ENCODE results near the gene MYO15B.
"Not testable (repeated sequence)": the region's sequence is repeated elsewhere in the genome, so short reads cannot be mapped to it uniquely, and the experiment has no call there.

MYO15B gene

GRCh38 chr17:75576661-75577060 lies 10.9 kb upstream of the MYO15B start:
- DNase-seq: no peak

GRCh38 chr17:75581121-75581725 lies 6.4 kb upstream of the MYO15B start:
- DNase-seq: not testable (repeated sequence)

- not testable (repeated sequence) for DNase-seq
These were observed 4.4 kb upstream of the MYO15B start for GRCh38 chr17:75583197-75583596.

- no peak for DNase-seq
These were observed 2.8 kb upstream of the MYO15B start for GRCh38 chr17:75584849-75585175.

- DNase-seq: peak in 1 of 2 experiments; percentile 48
These were observed 1.0 kb downstream of the MYO15B start for GRCh38 chr17:75588596-75589011.

- peak; percentile 84 to 92 for DNase-seq
These were observed 1.7 kb downstream of the MYO15B start for GRCh38 chr17:75589012-75589918.

- DNase-seq: no peak
These were observed 2.3 kb downstream of the MYO15B start for GRCh38 chr17:75589919-75590303.

GRCh38 chr17:75590314-75590761 lies 2.7 kb downstream of the MYO15B start:
- DNase-seq: no peak

GRCh38 chr17:75590849-75591721 lies 3.5 kb downstream of the MYO15B start:
- no peak for DNase-seq

- DNase-seq: no peak
These were observed 4.2 kb downstream of the MYO15B start for GRCh38 chr17:75591722-75592302.

GRCh38 chr17:75592348-75593020 lies 4.9 kb downstream of the MYO15B start:
- no peak for DNase-seq

- not testable (repeated sequence) for DNase-seq
These were observed 5.8 kb downstream of the MYO15B start for GRCh38 chr17:75593430-75593829.

- DNase-seq: no peak
These were observed 7.1 kb downstream of the MYO15B start for GRCh38 chr17:75594499-75595283.

GRCh38 chr17:75595284-75595919 lies 7.8 kb downstream of the MYO15B start:
- no peak for DNase-seq

GRCh38 chr17:75595920-75596313 lies 8.3 kb downstream of the MYO15B start:
- no peak for DNase-seq

GRCh38 chr17:75596320-75597087 lies 8.9 kb downstream of the MYO15B start:
- no peak for DNase-seq

GRCh38 chr17:75601057-75601987 lies 13.7 kb downstream of the MYO15B start:
- DNase-seq: peak; percentile 43 to 62

- no peak for DNase-seq
These were observed 15.0 kb downstream of the MYO15B start for GRCh38 chr17:75602644-75603043.

GRCh38 chr17:75603123-75603522 lies 15.5 kb downstream of the MYO15B start:
- no peak for DNase-seq

Measured in NCI-H2081 (cell line).